Measurements from ENCODE around the gene FIGLA.

- TF ChIP-seq CTCF (conservative IDR thresholded peaks at IDR 0.05; ENCODE audit: low read depth in 2 of 2): no peak
- TF ChIP-seq REST (IDR thresholded peaks at IDR 0.05; ENCODE audit: unreplicated experiment): no peak
- TF ChIP-seq, protein P1, sequence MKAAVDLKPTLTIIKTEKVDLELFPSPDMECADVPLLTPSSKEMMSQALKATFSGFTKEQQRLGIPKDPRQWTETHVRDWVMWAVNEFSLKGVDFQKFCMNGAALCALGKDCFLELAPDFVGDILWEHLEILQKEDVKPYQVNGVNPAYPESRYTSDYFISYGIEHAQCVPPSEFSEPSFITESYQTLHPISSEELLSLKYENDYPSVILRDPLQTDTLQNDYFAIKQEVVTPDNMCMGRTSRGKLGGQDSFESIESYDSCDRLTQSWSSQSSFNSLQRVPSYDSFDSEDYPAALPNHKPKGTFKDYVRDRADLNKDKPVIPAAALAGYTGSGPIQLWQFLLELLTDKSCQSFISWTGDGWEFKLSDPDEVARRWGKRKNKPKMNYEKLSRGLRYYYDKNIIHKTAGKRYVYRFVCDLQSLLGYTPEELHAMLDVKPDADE (IDR thresholded peaks at IDR 0.05): no peak
- no peak for TF ChIP-seq EZH2phosphoT487 (IDR thresholded peaks at IDR 0.05; ENCODE audit: unreplicated experiment)
- no peak for TF ChIP-seq EZH2 (IDR thresholded peaks at IDR 0.05; ENCODE audit: low read depth, unreplicated experiment)
Observed at GRCh38 chr2:70745276-70745825, 45.1 kb downstream of the FIGLA start.

All from GM23338 (cell line).